NCI-H1436 (cell line): ENCODE measurements around the gene APH1B.

ENCODE experiments used
- DNase-seq: peaks from one replicate; lab custom pipeline; 2025; lab: John Stamatoyannopoulos, UW

APH1B gene

GRCh38 chr15:63252292-63252691 is 25.1 kb upstream of the APH1B start:
- DNase-seq: no peak

DNA sequence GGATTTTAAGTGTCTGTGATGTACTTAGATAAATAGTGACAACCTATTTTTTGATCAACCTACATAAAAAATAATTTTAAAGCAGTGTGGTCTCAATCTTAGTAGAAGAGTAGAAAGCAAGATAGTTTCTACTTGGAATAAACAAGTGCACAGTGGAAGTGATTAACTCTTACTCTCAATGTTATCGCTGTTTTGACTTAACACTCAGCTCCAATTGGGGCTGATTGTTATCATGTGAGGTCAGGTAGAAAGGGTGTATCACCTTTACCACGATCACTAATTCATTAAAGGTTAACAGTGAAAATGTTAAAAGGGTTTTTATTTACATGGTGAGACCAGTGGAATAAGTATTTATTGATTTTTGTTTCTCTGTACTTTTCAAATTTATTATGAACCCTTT is 22.4 kb upstream of the APH1B start:
- DNase-seq: no peak

DNA sequence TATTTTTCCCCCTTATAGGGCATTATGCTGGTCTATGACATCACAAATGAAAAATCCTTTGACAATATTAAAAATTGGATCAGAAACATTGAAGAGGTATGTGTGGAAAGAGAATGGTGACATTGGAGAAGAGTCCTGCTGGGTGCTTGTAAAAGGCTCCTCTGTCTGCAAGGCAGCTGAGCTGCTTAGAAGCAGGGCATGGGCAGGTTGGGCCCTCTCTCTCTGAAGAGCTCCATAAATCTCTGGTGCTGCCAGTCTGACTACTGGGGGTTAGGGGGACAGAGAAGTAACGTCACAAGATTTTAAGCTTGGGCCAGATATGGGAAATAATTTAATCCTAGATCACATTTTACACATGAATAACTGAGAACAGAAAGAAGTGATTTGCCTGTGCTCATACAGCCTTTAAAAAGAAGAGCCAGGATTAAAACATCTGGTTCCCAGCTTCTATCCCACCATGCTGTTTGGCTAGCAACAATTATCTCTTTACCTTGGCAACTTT is 21.9 kb upstream of the APH1B start:
- no peak for DNase-seq

GRCh38 chr15:63256433-63257274 is 20.8 kb upstream of the APH1B start:
- DNase-seq: no peak

DNA sequence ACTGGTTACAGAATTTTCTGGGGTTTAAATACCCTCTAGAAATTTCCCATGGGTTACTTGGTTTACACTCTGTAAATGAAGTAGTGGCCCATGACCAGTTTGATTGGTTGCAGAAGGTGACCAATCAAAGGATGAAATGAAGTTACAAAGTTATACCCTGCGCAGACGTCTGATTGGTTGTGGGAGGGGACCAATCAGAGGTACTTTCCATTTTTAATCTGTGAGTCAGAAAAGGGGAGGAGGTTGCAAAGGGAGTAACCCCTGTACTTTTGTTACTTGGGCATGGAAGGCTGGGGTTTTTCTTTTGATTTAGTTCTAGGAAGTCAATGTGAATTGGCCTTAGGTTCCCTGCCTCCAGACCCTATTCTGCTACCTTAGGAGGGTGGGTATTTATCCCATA is 18.7 kb upstream of the APH1B start:
- DNase-seq: no peak

DNA sequence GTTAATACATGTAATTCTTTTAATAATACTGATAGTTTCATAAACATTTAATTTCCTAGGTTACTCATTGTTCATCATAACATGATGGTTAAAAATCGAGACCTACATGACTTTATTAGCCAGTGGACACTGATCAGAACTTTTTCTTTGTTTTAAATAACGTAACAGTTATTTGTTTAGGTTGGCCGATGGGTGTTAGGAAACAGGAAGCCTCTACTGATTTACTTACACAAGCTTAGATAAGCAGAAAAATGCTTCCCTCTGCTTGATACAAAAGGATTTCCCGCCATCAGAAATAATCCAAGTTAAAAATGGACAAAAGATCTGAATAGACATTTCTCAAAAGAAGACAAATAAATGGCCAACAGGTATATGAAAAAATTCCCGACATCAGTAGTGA is 16.6 kb upstream of the APH1B start:
- DNase-seq: no peak

- DNase-seq: no peak
Observed at GRCh38 chr15:63261311-63261710, 16.1 kb upstream of the APH1B start.

- no peak for DNase-seq
Observed at GRCh38 chr15:63263519-63263918, 13.9 kb upstream of the APH1B start.

GRCh38 chr15:63264688-63265293 is 12.6 kb upstream of the APH1B start:
- DNase-seq: no peak

DNA sequence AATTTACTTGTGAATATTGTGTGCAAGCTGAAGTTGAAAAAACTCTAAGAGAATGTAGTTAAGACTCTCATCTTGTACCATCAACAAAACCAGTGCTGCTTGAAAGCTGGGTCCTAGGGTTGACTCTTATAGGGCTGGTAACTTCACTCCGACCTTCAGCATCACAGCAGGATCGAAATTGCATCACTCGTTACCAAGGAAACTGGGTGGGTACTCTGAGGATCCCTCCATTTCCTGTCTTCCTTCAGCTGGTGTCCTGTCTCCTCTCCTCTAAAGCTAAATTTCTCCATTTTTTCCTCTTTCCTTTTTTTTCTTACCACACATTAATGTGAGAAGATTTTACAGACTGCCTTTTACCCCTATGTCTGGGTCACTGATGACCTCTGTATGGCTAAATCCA is 3.0 kb upstream of the APH1B start:
- no peak for DNase-seq

DNA sequence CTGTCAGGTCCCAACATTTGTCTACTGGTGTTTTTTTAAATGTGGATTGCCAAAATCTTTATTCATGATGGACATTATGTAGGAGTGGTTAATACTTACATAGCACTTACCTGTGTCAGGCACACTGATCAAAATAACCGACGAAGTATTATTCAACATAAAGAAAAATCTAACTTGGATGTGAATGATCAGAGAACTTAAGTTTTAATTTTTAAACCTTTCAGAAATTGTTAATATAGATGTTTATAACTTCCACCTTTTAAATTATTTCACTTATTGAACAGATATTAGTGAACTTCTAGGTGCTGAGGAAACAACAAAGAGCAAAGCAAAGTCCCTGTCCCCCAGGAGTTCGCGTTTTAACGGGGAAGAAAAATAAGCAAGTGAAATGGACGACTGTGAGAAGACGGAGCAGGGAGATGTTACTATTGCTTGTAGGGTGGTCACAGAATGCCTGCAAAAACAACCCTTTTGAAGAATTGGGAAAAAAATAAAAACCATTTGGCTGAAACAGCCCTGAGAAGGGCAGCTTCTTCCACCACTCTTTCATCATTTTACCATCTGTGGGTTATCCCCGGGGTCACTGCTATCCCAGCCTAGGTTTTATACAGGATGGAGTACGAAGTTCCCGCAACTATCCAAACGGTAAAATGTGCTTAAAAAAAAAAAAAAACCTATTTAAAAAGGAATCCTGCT is 915 bp upstream of the APH1B start:
- DNase-seq: no peak

GRCh38 chr15:63277893-63278456 is 570 bp downstream of the APH1B start:
- DNase-seq: peak; percentile 19

- DNase-seq: no peak
Observed at GRCh38 chr15:63283126-63283525, 5.7 kb downstream of the APH1B start.

DNA sequence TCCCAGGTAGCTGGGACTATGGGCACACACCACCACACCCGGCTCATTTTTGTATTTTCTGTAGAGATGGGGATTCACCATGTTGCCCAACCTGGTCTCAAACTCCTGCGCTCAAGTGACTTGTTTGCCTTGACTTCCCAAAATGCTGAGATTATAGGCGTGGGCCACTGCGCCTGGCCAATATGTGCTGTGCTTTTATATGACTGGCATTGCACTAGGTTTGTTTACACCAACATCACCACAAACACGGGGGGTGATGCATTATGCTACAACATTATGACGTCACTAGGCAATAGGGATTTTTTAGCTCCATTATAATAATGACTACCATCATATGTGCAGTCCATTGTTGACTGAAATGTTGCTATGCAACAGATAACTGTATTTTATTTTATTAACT is 6.9 kb downstream of the APH1B start:
- no peak for DNase-seq

DNA sequence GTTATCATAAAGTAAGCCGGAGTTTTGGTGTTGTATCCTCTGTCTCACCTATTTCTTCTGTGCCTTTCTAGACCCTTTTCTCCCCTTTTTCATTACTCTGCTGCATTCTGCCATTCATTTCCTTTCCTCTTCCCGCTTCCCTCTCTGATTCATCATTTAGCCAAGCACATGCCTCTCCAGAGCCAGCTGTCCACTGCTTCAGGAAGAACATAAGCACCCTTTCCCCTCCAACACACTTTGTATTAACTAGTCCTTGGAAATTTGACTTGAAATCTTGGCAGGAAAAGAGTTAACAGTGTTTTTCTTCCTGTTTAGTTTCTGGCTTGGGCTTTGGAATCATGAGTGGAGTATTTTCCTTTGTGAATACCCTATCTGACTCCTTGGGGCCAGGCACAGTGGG is 9.7 kb downstream of the APH1B start:
- DNase-seq: no peak

DNA sequence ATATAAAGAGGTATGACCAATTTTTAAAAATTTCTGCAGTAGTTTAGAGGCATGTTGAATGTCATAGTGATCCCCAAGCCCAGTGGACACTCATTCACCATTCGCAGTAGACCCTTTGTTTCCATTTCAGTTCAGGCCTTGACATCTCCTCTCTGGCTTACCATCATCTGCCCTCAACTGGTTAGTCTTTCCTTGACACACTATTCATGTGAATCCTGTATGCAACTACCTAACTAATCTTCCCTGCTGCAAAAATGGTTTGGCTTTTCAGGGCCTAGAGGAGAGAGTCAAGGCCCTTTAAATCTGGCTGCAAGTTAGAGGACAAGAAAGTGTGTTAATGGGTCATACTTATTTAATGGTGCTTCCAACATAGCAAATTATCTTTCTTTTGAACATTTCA is 10.9 kb downstream of the APH1B start:
- DNase-seq: no peak

- DNase-seq: peak; percentile 41
Observed at GRCh38 chr15:63288778-63289378, 11.5 kb downstream of the APH1B start.

- no peak for DNase-seq
Observed at GRCh38 chr15:63291507-63291906, 14.1 kb downstream of the APH1B start.

DNA sequence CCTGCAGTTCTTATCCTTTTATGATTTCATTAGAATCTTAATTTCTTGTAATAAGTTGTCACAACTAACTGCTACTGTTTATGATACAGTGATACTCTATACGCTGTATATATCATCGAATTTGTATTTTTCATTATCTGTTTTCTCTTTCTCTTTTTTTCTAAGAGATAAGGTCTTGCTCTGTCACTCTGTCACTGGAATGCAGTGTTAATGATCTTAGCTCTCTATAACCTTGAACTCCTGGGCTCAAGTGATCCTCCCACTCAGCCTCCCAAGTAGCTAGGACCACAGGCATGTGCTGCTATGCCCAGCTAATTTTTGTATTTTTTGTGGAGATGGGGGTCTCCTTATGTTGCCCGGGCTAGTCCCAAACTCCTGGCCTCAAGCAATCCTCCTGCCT is 14.8 kb downstream of the APH1B start:
- DNase-seq: no peak

- DNase-seq: no peak
Observed at GRCh38 chr15:63292771-63293170, 15.4 kb downstream of the APH1B start.

DNA sequence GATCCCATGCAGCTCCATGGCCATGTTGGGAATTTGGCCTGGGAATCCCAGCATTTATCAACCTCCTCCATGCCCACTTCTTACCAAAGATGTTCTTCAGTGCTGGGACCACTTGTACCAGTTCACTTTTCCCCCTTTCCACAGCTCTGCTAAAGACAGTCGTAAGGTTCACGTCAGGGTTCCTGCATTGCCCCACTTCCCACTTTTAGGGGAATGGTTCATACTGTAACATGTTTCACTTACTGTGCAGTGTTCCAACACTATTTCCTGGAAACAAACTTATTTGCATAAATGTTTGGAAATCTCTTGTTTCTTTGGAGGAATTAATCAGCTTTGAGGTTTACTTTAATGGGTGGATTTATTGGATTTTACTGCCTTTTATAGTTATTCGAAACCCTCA is 17.0 kb downstream of the APH1B start:
- no peak for DNase-seq

DNA sequence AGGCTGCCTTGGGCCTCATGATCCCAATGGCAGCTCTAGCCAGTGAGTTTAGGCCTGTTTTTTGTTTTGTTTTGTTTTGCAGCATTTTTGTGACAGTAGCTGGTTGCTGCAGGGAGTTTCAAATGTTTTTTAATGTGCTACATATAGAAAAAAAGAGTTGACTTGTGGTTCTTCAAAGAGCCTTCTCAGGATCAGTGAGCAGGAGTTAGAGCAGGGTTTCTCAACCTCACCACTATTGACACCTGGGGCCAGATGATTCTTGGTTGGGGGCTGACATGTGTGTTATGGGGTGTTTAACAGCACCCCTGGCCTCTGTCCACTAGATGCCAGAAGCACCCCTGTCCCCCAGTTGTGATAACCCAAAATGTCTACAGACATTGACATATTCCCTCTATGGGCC is 17.9 kb downstream of the APH1B start:
- no peak for DNase-seq
